HG03175 (cell line): ENCODE measurements around the gene SSBP3.
"Not testable (repeated sequence)": the region's sequence is repeated elsewhere in the genome, so short reads cannot be mapped to it uniquely, and the experiment has no call there.

ENCODE experiments used
- ATAC-seq: cut with Tn5 transposase; IDR thresholded peaks from one replicate; pipeline ENCODE4 v1.9.1; 2021; ENCODE audit warnings: mild to moderate bottlenecking, moderate library complexity; ENCODE audit not compliant: unreplicated experiment

The SSBP3 gene

GRCh38 chr1:54406339-54407153 is at the start of gene SSBP3:
TSS of gene SSBP3 (minus strand) at chr1:54406394.
- peak; percentile 90 for ATAC-seq

GRCh38 chr1:54453509-54453908 is 47.3 kb upstream of the SSBP3 start:
- ATAC-seq = no peak

- no peak for ATAC-seq
Observed at GRCh38 chr1:54453022-54453421, 46.8 kb upstream of the SSBP3 start.

- ATAC-seq = not testable (repeated sequence)
Observed at GRCh38 chr1:54449431-54449830, 43.2 kb upstream of the SSBP3 start.

GRCh38 chr1:54448801-54449200 is 42.6 kb upstream of the SSBP3 start:
- not testable (repeated sequence) for ATAC-seq

- not testable (repeated sequence) for ATAC-seq
Observed at GRCh38 chr1:54447081-54447480, 40.9 kb upstream of the SSBP3 start.

GRCh38 chr1:54442185-54442584 is 36.0 kb upstream of the SSBP3 start:
- ATAC-seq = no peak

GRCh38 chr1:54439550-54440223 is 33.5 kb upstream of the SSBP3 start:
- no peak for ATAC-seq

- ATAC-seq = no peak
Observed at GRCh38 chr1:54437783-54438182, 31.6 kb upstream of the SSBP3 start.

GRCh38 chr1:54436826-54437225 is 30.6 kb upstream of the SSBP3 start:
- no peak for ATAC-seq

- no peak for ATAC-seq
Observed at GRCh38 chr1:54429838-54430237, 23.6 kb upstream of the SSBP3 start.

GRCh38 chr1:54428837-54429518 is 22.8 kb upstream of the SSBP3 start:
- ATAC-seq = no peak

GRCh38 chr1:54425152-54425584 is 19.0 kb upstream of the SSBP3 start:
- no peak for ATAC-seq

- no peak for ATAC-seq
Observed at GRCh38 chr1:54424398-54424797, 18.2 kb upstream of the SSBP3 start.

- ATAC-seq = no peak
Observed at GRCh38 chr1:54421101-54421504, 14.9 kb upstream of the SSBP3 start.

- not testable (repeated sequence) for ATAC-seq
Observed at GRCh38 chr1:54418598-54418997, 12.4 kb upstream of the SSBP3 start.

GRCh38 chr1:54417123-54417522 is 10.9 kb upstream of the SSBP3 start:
- ATAC-seq = no peak

- no peak for ATAC-seq
Observed at GRCh38 chr1:54416435-54416834, 10.2 kb upstream of the SSBP3 start.

GRCh38 chr1:54415991-54416390 is 9.8 kb upstream of the SSBP3 start:
- no peak for ATAC-seq

- no peak for ATAC-seq
Observed at GRCh38 chr1:54415533-54415932, 9.3 kb upstream of the SSBP3 start.

- no peak for ATAC-seq
Observed at GRCh38 chr1:54413732-54414131, 7.5 kb upstream of the SSBP3 start.

- no peak for ATAC-seq
Observed at GRCh38 chr1:54413295-54413694, 7.1 kb upstream of the SSBP3 start.
